Neural cell (in vitro differentiated cells): ENCODE data around the gene NCKAP5. TPM values are rescaled to one million over a fixed set of nuclear protein-coding genes. Genes with fewer than 3 reads are reported as not detected.

ENCODE experiments used
- H2AFZ ChIP-seq: fragments of 200-600, 300-800 bp; sonication (generic), shearing (Covaris generic); 2 replicates; pipeline ENCODE4 v1.6.0; 2014; ENCODE audit warnings: low read depth, mild to moderate bottlenecking, antibody characterized with exemption, low read length, moderate library complexity
- H3F3A ChIP-seq: fragments of 200-600 bp; shearing (Covaris generic); 2 replicates; pipeline ENCODE4 v1.6.1; 2016; ENCODE audit warnings: mild to moderate bottlenecking, moderate library complexity, mixed read lengths, antibody characterized with exemption, low read length; ENCODE audit not compliant: insufficient read depth, poor library complexity, severe bottlenecking
- H3K27ac ChIP-seq: fragments of 200-600, 300-800 bp; sonication (generic), shearing (Covaris generic); 2 replicates; pipeline ENCODE4 v1.5.1; 2014; ENCODE audit warnings: mild to moderate bottlenecking, low read length, moderate library complexity
- H3K27me3 ChIP-seq: fragments of 300-800, 200-600 bp; sonication (generic), shearing (Covaris generic); 2 replicates; pipeline ENCODE4 v1.6.0; 2014; ENCODE audit warnings: mild to moderate bottlenecking, low read depth, low read length, moderate library complexity; ENCODE audit not compliant: insufficient read depth
- H3K36me3 ChIP-seq: fragments of 300-800, 200-600 bp; sonication (generic), shearing (Covaris generic); 2 replicates; pipeline ENCODE4 v1.5.1; 2014; ENCODE audit warnings: mild to moderate bottlenecking, antibody characterized with exemption, low read length, moderate library complexity; ENCODE audit not compliant: insufficient read depth
- H3K4me2 ChIP-seq: fragments of 300-800, 200-600 bp; sonication (generic), shearing (Covaris generic); 2 replicates; pipeline ENCODE4 v1.6.0; 2014; ENCODE audit warnings: mild to moderate bottlenecking, low read length
- H3K4me3 ChIP-seq: fragments of 300-800, 200-600 bp; sonication (generic), shearing (Covaris generic); 2 replicates; pipeline ENCODE4 v1.5.1; 2014; ENCODE audit warnings: mild to moderate bottlenecking, low read length, moderate library complexity
- H3K79me2 ChIP-seq: fragments of 200-600 bp; shearing (Covaris generic); replicated peaks from 2 replicates; pipeline ENCODE4 v1.6.0; 2014; ENCODE audit warnings: mild to moderate bottlenecking, low read length, moderate library complexity; ENCODE audit not compliant: insufficient read depth
- H3K9ac ChIP-seq: fragments of 300-800, 200-600 bp; sonication (generic), shearing (Covaris generic); 2 replicates; pipeline ENCODE4 v1.6.1; 2016; ENCODE audit warnings: mild to moderate bottlenecking, low read length, mixed read lengths
- H3K9me2 ChIP-seq: fragments of 200-600 bp; shearing (Covaris generic); 2 replicates; pipeline ENCODE4 v1.6.1; 2016; ENCODE audit warnings: mild to moderate bottlenecking, low read length, mixed read lengths; ENCODE audit not compliant: insufficient read depth
- H3K9me3 ChIP-seq: fragments of 200-600, 300-800 bp; sonication (generic), shearing (Covaris generic); 2 replicates; pipeline ENCODE4 v1.6.1; 2016; ENCODE audit warnings: mild to moderate bottlenecking, mixed run types, low read length, moderate library complexity, mixed read lengths
- H4K20me1 ChIP-seq: fragments of 200-600 bp; shearing (Covaris generic); 2 replicates; pipeline ENCODE4 v1.6.1; 2016; ENCODE audit warnings: mild to moderate bottlenecking, mixed run types; ENCODE audit not compliant: insufficient read depth
- EP300 ChIP-seq: fragments of 450-650 bp; conservative IDR thresholded peaks from 2 replicates; pipeline ENCODE4 v1.6.1; 2014; ENCODE audit warnings: antibody characterized with exemption, mild to moderate bottlenecking, moderate library complexity; ENCODE audit not compliant: poor library complexity, severe bottlenecking
- EZH2 ChIP-seq: fragments of 200-600, 300-800 bp; shearing (Covaris generic), sonication (generic); IDR thresholded peaks from 2 replicates; pipeline ENCODE4 v1.6.1; 2014; ENCODE audit warnings: antibody characterized with exemption, low read length, borderline replicate concordance, mild to moderate bottlenecking; ENCODE audit not compliant: insufficient read depth, poor library complexity, severe bottlenecking
- MXI1 ChIP-seq: fragments of 450-650 bp; conservative IDR thresholded peaks from 2 replicates; pipeline ENCODE4 v1.6.1; 2014; ENCODE audit warnings: antibody characterized with exemption, mild to moderate bottlenecking; ENCODE audit not compliant: poor library complexity, severe bottlenecking
- POLR2AphosphoS5 ChIP-seq: IDR thresholded peaks from 2 replicates; pipeline ENCODE4 v1.6.1; 2012
- RAD21 ChIP-seq: fragments of 450-650 bp; conservative IDR thresholded peaks from 2 replicates; pipeline ENCODE4 v1.6.1; 2014; ENCODE audit warnings: antibody characterized with exemption, mild to moderate bottlenecking, moderate library complexity
- REST ChIP-seq: IDR thresholded peaks from 2 replicates; pipeline ENCODE4 v1.6.1; 2012; ENCODE audit warnings: borderline replicate concordance
- SMC3 ChIP-seq: fragments of 450-650 bp; conservative IDR thresholded peaks from 2 replicates; pipeline ENCODE4 v1.6.1; 2014; ENCODE audit warnings: antibody characterized with exemption, mild to moderate bottlenecking, moderate library complexity; ENCODE audit not compliant: poor library complexity
- TAF1 ChIP-seq: IDR thresholded peaks from 2 replicates; pipeline ENCODE4 v1.6.1; 2012; ENCODE audit warnings: low read depth
- polyA plus RNA-seq: library from polyadenylated mRNA; depleted of rRNA; stranded (reverse); fragments of >200 nt; gene quantifications from 2 replicates; pipeline ENCODE4 v1.2.3, GENCODE V29; 2014
- TF ChIP-seq, protein P1 (sequence below): fragments of 450-650 bp; IDR thresholded peaks from 2 replicates; pipeline ENCODE4 v1.5.1; 2014; ENCODE audit warnings: antibody characterized with exemption, mild to moderate bottlenecking, moderate library complexity; ENCODE audit not compliant: poor library complexity, severe bottlenecking

Gene NCKAP5
- polyA plus RNA-seq, 1 donor from 2014 or later, result 2.4 TPM

DNA sequence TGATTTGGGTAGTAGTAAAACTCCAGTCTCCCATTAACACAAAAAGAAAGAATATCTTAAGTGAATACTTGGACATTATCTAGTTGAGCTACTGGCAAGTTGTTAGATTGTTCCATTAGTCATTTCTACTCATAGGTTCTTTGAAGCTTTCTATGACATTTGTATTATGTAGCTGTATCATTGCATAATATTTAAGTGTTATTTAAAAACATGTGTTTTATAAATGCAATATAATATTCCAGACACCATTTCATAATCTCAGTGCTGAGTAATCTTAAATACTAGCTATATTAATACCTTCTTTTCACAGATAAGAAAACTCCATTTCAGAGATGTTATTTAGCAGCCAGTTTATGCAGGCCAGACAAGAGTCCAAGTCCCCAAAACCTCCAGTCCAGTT, 271.9 kb downstream of the NCKAP5 start:
- no peak overlapping the region for H2AFZ ChIP-seq
- H3K4me3 ChIP-seq, result no peak overlapping the region
- no peaks in the 10 kb centered on the region for H3F3A ChIP-seq
- no peak overlapping the region for H3K27ac ChIP-seq
- no peaks in the 10 kb centered on the region for H3K79me2 ChIP-seq
- no peaks in the 10 kb centered on the region for H3K27me3 ChIP-seq
- H3K4me2 ChIP-seq, result no peak overlapping the region
- TF ChIP-seq SMC3, result no peak
- no peak for TF ChIP-seq RAD21
- no peaks in the 10 kb centered on the region for H3K9me2 ChIP-seq
- no peaks in the 10 kb centered on the region for H3K9me3 ChIP-seq
- H4K20me1 ChIP-seq, result no peaks in the 10 kb centered on the region
- H3K9ac ChIP-seq, result no peak overlapping the region
- no peaks in the 10 kb centered on the region for H3K36me3 ChIP-seq

DNA sequence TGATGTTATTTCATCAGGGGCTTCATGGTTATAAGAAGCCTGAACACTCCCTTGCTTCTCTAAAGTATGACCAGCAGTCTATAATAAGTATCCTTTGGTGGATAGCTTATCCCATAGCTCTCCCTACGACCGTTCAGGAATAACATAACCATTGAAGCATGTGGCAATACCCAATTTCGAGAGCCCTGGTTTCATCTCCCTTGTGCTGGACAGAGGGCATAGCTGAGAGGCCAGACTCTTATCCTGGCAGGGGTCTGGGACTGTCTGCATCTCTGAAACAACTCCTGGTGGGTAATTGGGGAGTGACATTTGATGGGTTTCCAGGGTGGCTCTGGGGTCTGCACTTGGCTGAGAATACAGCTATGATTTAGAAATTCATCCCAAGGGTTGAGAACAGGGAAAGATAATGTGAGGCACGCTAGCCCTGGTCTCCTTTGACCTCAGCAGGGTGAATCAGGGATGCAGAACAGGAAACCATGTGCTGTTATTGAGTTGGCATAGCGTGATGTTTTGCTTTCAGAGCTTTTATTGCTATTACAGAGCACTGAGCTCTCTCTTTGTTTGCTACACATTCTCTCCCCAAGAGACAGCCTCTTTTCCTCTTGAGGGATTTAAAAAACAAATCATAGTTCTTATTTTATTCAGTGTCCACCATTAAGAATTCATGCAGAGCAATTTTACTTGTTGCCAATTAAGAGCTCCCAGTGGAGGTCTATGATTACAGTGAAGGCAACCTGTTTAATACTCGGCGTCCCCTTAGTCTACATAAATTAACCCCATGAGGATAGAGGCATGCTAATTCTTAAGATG, 274.5 kb downstream of the NCKAP5 start:
- no peak overlapping the region for H3K4me2 ChIP-seq
- no peak overlapping the region for H3K27ac ChIP-seq
- no peaks in the 10 kb centered on the region for H3K9me2 ChIP-seq
- H3K36me3 ChIP-seq, result no peaks in the 10 kb centered on the region
- H3K4me3 ChIP-seq, result no peak overlapping the region
- H3K9ac ChIP-seq, result no peak overlapping the region
- TF ChIP-seq EP300, result no peak
- peak; percentile 32 for TF ChIP-seq POLR2AphosphoS5
- H3K79me2 ChIP-seq, result no peaks in the 10 kb centered on the region
- no peaks in the 10 kb centered on the region for H3F3A ChIP-seq
- no peaks in the 10 kb centered on the region for H4K20me1 ChIP-seq
- H2AFZ ChIP-seq, result no peak overlapping the region
- H3K27me3 ChIP-seq, result no peaks in the 10 kb centered on the region
- H3K9me3 ChIP-seq, result no peaks in the 10 kb centered on the region

DNA sequence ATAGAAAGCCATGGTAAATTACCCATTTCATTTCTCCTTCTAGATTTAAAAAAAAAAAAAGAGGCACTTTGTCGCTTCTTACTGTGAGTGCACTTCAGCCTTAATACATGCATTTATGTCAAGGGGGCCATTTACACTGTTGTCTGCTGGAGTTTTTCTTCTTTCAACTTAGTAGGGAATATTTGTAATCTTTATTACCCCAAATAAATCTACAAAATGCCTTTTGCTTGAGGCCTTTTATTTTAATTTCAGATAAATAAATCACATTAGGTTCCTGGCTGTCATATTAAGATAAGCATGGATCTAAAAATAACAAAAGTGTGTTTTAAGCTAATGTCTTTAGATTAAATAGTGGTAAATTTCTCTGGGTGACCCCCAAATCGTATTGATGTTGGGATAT, 276.0 kb downstream of the NCKAP5 start:
- Histone ChIP-seq H3K27ac (no peak overlapping the region), H3K9ac (no peak overlapping the region), H3K36me3 (no peaks in the 10 kb centered on the region), H3F3A (no peaks in the 10 kb centered on the region), H3K9me2 (no peaks in the 10 kb centered on the region), H3K27me3 (no peaks in the 10 kb centered on the region), H3K79me2 (no peaks in the 10 kb centered on the region), H3K4me3 (no peak overlapping the region), H3K4me2 (no peak overlapping the region), H3K9me3 (no peaks in the 10 kb centered on the region), H4K20me1 (no peaks in the 10 kb centered on the region), H2AFZ (no peak overlapping the region)
- TF ChIP-seq EZH2 (no peak), EP300 (no peak), SMC3 (no peak), REST (no peak), POLR2AphosphoS5 (no peak), TAF1 (no peak), MXI1 (no peak)
- TF ChIP-seq, protein P1, sequence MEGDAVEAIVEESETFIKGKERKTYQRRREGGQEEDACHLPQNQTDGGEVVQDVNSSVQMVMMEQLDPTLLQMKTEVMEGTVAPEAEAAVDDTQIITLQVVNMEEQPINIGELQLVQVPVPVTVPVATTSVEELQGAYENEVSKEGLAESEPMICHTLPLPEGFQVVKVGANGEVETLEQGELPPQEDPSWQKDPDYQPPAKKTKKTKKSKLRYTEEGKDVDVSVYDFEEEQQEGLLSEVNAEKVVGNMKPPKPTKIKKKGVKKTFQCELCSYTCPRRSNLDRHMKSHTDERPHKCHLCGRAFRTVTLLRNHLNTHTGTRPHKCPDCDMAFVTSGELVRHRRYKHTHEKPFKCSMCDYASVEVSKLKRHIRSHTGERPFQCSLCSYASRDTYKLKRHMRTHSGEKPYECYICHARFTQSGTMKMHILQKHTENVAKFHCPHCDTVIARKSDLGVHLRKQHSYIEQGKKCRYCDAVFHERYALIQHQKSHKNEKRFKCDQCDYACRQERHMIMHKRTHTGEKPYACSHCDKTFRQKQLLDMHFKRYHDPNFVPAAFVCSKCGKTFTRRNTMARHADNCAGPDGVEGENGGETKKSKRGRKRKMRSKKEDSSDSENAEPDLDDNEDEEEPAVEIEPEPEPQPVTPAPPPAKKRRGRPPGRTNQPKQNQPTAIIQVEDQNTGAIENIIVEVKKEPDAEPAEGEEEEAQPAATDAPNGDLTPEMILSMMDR, result no peak
